NB4 (cell line): ENCODE data around the gene BPHL.

Source experiments
- CTCF ChIP-seq: IDR thresholded peaks from one replicate; pipeline ENCODE4 v1.5.1; 2012; ENCODE audit warnings: low read depth, low read length
- MAX ChIP-seq: IDR thresholded peaks from 2 replicates; pipeline ENCODE4 v1.6.1; 2011; ENCODE audit warnings: low read depth, low read length

- TF ChIP-seq CTCF, result no peak
- no peak for TF ChIP-seq MAX
These were observed 74.8 kb downstream of the BPHL start for GRCh38 chr6:3193102-3193849.
